ENCODE measurements around the gene RPL29. TPM values are rescaled to one million over a fixed set of nuclear protein-coding genes. Genes with fewer than 3 reads are reported as not detected.

The RPL29 gene
- total and polyA plus RNA-seq, 2 of the 8 experiments (the other 6 are each of a cell fraction or from before 2014, with no cell fraction given): 1,467 to 2,660 TPM

- no peak overlapping the region for H4K5ac ChIP-seq (ENCODE audit: insufficient read length, low read depth, low read length)
- no peaks in the 10 kb centered on the region for H3K9me3 ChIP-seq (ENCODE audit: insufficient read depth in 2 of 2, low read depth in 1 of 2, low read length in 1 of 2)
- DNase-seq (ENCODE audit: low read depth in 1 of 2, low spot score in 2 of 2) (no peak), FAIRE-seq (no peak)
- no peak overlapping the region for H2BK5ac ChIP-seq (ENCODE audit: low read depth, low read length)
- H2BK15ac ChIP-seq (ENCODE audit: low read length): no peak overlapping the region
- peaks cover 10% of the 10 kb centered on the region for H3K23me2 ChIP-seq (ENCODE audit: low read depth, low read length)
- no peak overlapping the region for H3K23ac ChIP-seq (ENCODE audit: insufficient read length)
- WGBS, 2 experiments (ENCODE audit: extremely low coverage in 1 of 2, insufficient coverage in 1 of 2, insufficient read length in 1 of 2, insufficient replicate concordance in 2 of 2, low coverage in 1 of 2, low lambda C conversion rate in 2 of 2, missing lambda C conversion rate in 1 of 2): 96% methylated on average over 10 of the region's 10 CpGs; no CpG with 5 or more reads in 1 of the 2 experiments
- H3K4me1 ChIP-seq (replicated peaks in 1 of 4; ENCODE audit: control insufficient read depth in 3 of 4, insufficient read depth in 4 of 4, low read length in 3 of 4): peaks cover 5 to 18% (median 13%) of the 10 kb centered on the region in 4 experiments
- H3K79me1 ChIP-seq (ENCODE audit: low read depth, low read length): peaks cover 10% of the 10 kb centered on the region
- no peak overlapping the region for H3K18ac ChIP-seq (ENCODE audit: extremely low read depth, low read length)
- H4K8ac ChIP-seq (ENCODE audit: extremely low read depth, insufficient read depth, low read length): no peak overlapping the region
- H2AK5ac ChIP-seq (ENCODE audit: low read depth, low read length): no peak overlapping the region
- H4K91ac ChIP-seq (replicated peaks; ENCODE audit: insufficient read length, low read length): no peak overlapping the region
- no peak overlapping the region for H2BK120ac ChIP-seq (replicated peaks; ENCODE audit: low read depth, low read length)
- no peak overlapping the region for H3K4me3 ChIP-seq (ENCODE audit: extremely low read depth in 1 of 4, insufficient read depth in 2 of 4, low read depth in 3 of 4, low read length in 4 of 4)
- H3K14ac ChIP-seq (ENCODE audit: insufficient read length): no peak overlapping the region
- H3K4ac ChIP-seq (replicated peaks; ENCODE audit: insufficient read length, low read depth, low read length): no peak overlapping the region
- no peaks in the 10 kb centered on the region for H3K36me3 ChIP-seq (ENCODE audit: control insufficient read depth in 2 of 4, insufficient read depth in 4 of 4, low read length in 3 of 4)
- no peak overlapping the region for H2AFZ ChIP-seq (ENCODE audit: low read length)
- ChIA-PET CTCF (ENCODE audit: partially characterized antibody) (interaction anchor here (1.2 to 5.5 kb wide), 5 partner anchors 8 to 160 kb away, joined by 3 to 66 read pairs (median 25); partner anchors contain the start of genes PARP3, PCBP4, RPL29 and RRP9), POLR2A (ENCODE audit: partially characterized antibody) (interaction anchor here (25.9 to 29.3 kb wide), 2 partner anchors 4 to 9 kb away, joined by 923 read pairs; partner anchors contain the start of genes ABHD14A, ABHD14B, ACY1 and PCBP4)
- peaks cover 2 to 19% (median 11%) of the 10 kb centered on the region in 4 experiments; a peak in 6 of 7 replicates for H3K27me3 ChIP-seq (replicated peaks in 1 of 4; ENCODE audit: control insufficient read depth in 3 of 4, extremely low read depth in 1 of 4, insufficient read depth in 3 of 4, low read length in 3 of 4)
- no peak overlapping the region for H3K56ac ChIP-seq (replicated peaks; ENCODE audit: insufficient read length, low read depth, low read length)
- H3K4me2 ChIP-seq (ENCODE audit: insufficient read depth in 1 of 2, low read depth in 2 of 2, low read length in 2 of 2): no peak overlapping the region
- no peak overlapping the region for H3K27ac ChIP-seq (ENCODE audit: low read depth, low read length)
- no peak for TF ChIP-seq MAX (IDR thresholded peaks at IDR 0.05)
- TF ChIP-seq POLR2AphosphoS5 (IDR thresholded peaks at IDR 0.05; ENCODE audit: low read depth, low read length): no peak
- no peak for TF ChIP-seq TAF1 (IDR thresholded peaks at IDR 0.05; ENCODE audit: low read depth, low read length)
- no peak for TF ChIP-seq CHD2 (IDR thresholded peaks at IDR 0.05; ENCODE audit: low read length)
- TF ChIP-seq CBX5 (IDR thresholded peaks at IDR 0.05; ENCODE audit: low read depth, low read length): no peak
- TF ChIP-seq KDM5A (IDR thresholded peaks at IDR 0.05; ENCODE audit: low read length): no peak
- TF ChIP-seq SP4 (IDR thresholded peaks at IDR 0.05; ENCODE audit: low read length): no peak
- no peak overlapping the region for H2BK12ac ChIP-seq (ENCODE audit: low read depth, low read length)
- no peaks in the 10 kb centered on the region for H3K79me2 ChIP-seq (ENCODE audit: control insufficient read depth in 1 of 2, insufficient read depth in 2 of 2, low read length in 2 of 2)
- H2BK20ac ChIP-seq (ENCODE audit: low read length): no peak overlapping the region
- H3K9ac ChIP-seq (replicated peaks in 1 of 4; ENCODE audit: extremely low read depth in 1 of 4, low read depth in 3 of 4, low read length in 3 of 4): no peak overlapping the region
- peaks cover 0 to 6% of the 10 kb centered on the region in 2 experiments for H4K20me1 ChIP-seq (replicated peaks in 1 of 2; ENCODE audit: control insufficient read depth in 1 of 2, insufficient read depth in 2 of 2, low read length in 2 of 2)
Measured at GRCh38 chr3:51980253-51980652, 15.4 kb downstream of the RPL29 start.
